NT2/D1 (cell line): ENCODE data around the gene ZNF341.

Experiments used
- DNase-seq: peaks from one replicate; pipeline ENCODE4 v3.0.0-alpha.2; 2011; ENCODE audit warnings: low read depth, low spot score
- H3K27me3 ChIP-seq: 2 replicates; pipeline ENCODE4 v1.6.0; 2011; ENCODE audit warnings: mild to moderate bottlenecking; ENCODE audit not compliant: insufficient read length, insufficient read depth
- H3K36me3 ChIP-seq: 2 replicates; pipeline ENCODE4 v1.6.1; 2011; ENCODE audit warnings: mild to moderate bottlenecking, low read length, mixed read lengths; ENCODE audit not compliant: insufficient read depth, insufficient read length
- H3K4me1 ChIP-seq: 2 replicates; pipeline ENCODE4 v1.5.1; 2011; ENCODE audit not compliant: insufficient read depth, insufficient read length
- H3K4me3 ChIP-seq: 2 replicates; pipeline ENCODE4 v1.5.1; 2011; ENCODE audit warnings: low read depth; ENCODE audit not compliant: insufficient read length
- H3K9ac ChIP-seq: 2 replicates; pipeline ENCODE4 v1.6.0; 2011; ENCODE audit warnings: low read depth; ENCODE audit not compliant: insufficient read length
- H3K9me3 ChIP-seq: 2 replicates; pipeline ENCODE4 v1.5.1; 2011; ENCODE audit warnings: mild to moderate bottlenecking, low read length; ENCODE audit not compliant: insufficient read depth
- SUZ12 ChIP-seq: IDR thresholded peaks from 2 replicates; pipeline ENCODE4 v1.6.1; 2011; ENCODE audit not compliant: insufficient read length, insufficient read depth; ENCODE audit errors: extremely low read depth
- YY1 ChIP-seq: IDR thresholded peaks from 2 replicates; pipeline ENCODE4 v1.6.1; 2011; ENCODE audit not compliant: insufficient read length, insufficient read depth
- ZNF274 ChIP-seq: IDR thresholded peaks from 2 replicates; pipeline ENCODE4 v1.6.1; 2011; ENCODE audit warnings: mild to moderate bottlenecking, low read depth, low read length

The ZNF341 gene

DNA sequence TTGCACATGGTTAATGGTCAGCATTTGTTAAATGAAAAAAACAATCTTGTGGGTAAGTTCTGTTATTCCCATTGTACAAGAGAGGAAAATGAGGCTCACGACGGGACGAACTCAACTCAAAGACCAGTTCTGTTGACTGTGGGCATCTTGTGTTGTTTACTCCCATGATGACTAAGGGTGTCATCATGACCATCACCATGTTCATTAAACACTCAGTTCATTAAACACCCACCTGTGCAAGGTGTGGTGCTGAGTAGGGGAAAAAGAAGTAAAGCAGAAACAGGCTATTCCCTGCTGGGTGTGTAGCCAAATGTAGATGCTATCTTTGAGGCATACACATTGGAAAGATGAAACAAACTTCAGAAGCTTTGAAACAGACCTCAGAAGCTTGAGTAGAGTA is 83.9 kb downstream of the ZNF341 start:
- DNase-seq: no peak
- Histone ChIP-seq H3K4me1 (no peaks in the 10 kb centered on the region), H3K27me3 (no peaks in the 10 kb centered on the region), H3K4me3 (no peak overlapping the region), H3K9ac (no peak overlapping the region), H3K36me3 (peaks cover 35% of the 10 kb centered on the region), H3K9me3 (no peaks in the 10 kb centered on the region)
- TF ChIP-seq SUZ12 (no peak), YY1 (no peak), ZNF274 (no peak)

DNA sequence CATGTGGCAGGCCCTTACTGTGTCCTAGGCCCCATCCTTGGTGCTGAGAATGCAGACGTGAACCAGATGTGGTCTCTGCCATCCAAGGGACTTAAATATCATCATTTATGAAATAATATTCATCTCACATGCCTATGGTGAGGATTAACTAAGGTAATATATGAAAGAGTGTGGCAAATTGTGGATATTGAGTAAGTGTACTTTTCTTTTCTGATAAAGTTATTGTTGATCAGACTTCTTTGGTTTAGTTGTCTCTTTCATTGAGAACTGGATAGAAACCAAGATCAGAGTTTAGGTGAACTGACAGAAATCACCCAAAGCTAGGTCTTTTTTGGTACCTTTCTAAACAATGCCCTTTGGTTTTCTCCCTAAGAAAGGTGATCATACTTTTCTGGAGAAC is 84.4 kb downstream of the ZNF341 start:
- Histone ChIP-seq H3K27me3 (no peaks in the 10 kb centered on the region), H3K9ac (no peak overlapping the region), H3K4me3 (no peak overlapping the region), H3K9me3 (no peaks in the 10 kb centered on the region), H3K4me1 (no peaks in the 10 kb centered on the region), H3K36me3 (peaks cover 35% of the 10 kb centered on the region)
- DNase-seq: no peak
- TF ChIP-seq YY1 (no peak), SUZ12 (no peak), ZNF274 (no peak)

DNA sequence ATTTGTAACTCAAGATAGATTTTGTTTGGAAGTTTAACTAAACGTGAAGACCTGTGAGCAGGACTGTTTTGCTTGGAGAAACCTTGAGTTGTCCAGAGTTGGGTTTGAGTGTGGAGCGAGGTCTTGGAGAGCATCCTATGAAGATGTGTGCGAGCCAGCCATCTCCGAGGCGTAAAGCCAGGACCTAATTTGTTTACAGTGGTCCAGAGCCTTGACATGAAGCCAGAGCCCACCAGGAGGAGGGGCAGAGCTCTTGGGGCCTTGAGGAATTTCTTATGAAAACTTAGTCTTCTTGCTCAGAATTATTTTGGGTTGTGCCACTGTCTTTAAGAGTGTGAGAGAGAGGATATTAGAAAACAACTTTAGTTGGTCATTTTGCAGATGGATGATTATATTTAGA is 85.6 kb downstream of the ZNF341 start:
- Histone ChIP-seq H3K9me3 (no peaks in the 10 kb centered on the region), H3K36me3 (peaks cover 35% of the 10 kb centered on the region), H3K27me3 (no peaks in the 10 kb centered on the region), H3K4me3 (no peak overlapping the region), H3K9ac (no peak overlapping the region), H3K4me1 (no peaks in the 10 kb centered on the region)
- TF ChIP-seq ZNF274 (no peak), SUZ12 (no peak), YY1 (no peak)
- no peak for DNase-seq

DNA sequence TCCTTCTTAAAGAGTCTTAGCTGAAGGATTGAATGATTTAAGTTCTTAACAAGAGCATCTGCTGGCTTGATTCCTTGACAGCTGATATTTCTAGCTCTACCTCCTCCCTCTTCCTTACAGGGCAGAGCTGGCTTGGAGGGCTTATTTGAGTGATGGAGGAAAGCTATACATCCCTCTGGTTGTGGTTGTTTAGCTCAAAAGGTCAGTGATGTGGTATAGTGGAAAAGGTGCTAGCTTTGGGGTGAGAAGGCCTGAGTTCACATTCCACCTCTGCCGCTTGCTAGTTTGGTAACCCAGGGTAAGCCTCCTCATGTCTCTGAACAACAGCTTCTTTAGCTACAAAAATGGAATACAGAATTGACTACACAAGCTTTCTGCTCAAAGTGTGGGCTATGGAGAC is 87.7 kb downstream of the ZNF341 start:
- no peak overlapping the region for H3K9ac ChIP-seq
- no peak overlapping the region for H3K4me3 ChIP-seq
- no peak for DNase-seq
- TF ChIP-seq SUZ12: no peak
- no peak for TF ChIP-seq YY1
- TF ChIP-seq ZNF274: no peak
- H3K27me3 ChIP-seq: no peaks in the 10 kb centered on the region
- no peaks in the 10 kb centered on the region for H3K9me3 ChIP-seq
- peaks cover 2% of the 10 kb centered on the region for H3K4me1 ChIP-seq
- H3K36me3 ChIP-seq: peaks cover 35% of the 10 kb centered on the region

DNA sequence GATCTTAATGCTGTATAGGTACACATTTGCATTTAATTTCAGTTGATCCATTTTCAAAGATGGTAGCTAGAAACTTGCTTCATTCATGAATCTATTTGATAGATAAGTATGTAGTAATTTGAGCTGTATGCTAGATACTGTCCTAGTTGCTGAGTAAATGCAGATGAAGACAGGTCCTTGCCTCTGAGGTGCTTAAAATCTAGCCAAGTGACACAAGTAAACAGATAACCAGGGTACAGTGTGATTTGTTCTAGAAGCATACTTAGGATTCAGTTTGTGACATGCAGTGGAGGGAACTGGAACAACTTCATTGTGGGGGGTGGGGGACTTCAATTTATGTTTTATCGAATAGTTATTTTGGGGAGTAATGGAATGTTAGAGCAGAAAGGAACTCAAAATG is 88.6 kb downstream of the ZNF341 start:
- H3K4me3 ChIP-seq: no peak overlapping the region
- no peaks in the 10 kb centered on the region for H3K9me3 ChIP-seq
- TF ChIP-seq SUZ12 (no peak), ZNF274 (no peak), YY1 (no peak)
- peaks cover 2% of the 10 kb centered on the region for H3K4me1 ChIP-seq
- H3K27me3 ChIP-seq: no peaks in the 10 kb centered on the region
- H3K36me3 ChIP-seq: peaks cover 26% of the 10 kb centered on the region
- DNase-seq: no peak
- H3K9ac ChIP-seq: no peak overlapping the region

DNA sequence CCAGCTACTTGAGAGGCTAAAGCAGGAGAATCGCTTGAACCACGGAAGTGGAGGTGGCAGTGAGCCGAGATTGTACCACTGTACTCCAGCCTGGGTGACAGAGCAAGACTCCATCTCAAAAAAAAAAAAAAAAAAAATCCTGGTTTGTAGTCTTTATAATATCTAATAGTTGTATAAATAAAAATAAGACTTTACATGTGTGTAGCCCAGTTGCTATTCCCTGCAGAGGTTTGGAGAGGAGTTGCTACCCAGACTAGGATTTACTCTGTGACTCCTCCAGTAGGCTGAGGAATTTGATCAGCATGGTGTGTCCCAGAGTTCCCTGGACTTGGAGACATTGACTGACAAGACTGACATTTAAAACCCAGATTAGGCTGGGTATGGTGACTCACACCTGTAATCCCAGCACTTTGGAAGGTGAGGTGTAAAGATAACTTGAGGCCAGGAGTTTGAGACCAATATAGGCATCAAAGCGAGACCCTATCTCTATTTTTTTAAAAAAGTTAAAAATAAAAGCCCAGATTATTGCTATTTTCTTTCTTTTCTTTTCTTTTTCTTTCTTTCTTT is 89.6 kb downstream of the ZNF341 start:
- Histone ChIP-seq H3K9me3 (no peaks in the 10 kb centered on the region), H3K9ac (no peak overlapping the region), H3K4me3 (no peak overlapping the region), H3K27me3 (no peaks in the 10 kb centered on the region), H3K4me1 (peaks cover 2% of the 10 kb centered on the region), H3K36me3 (peaks cover 18% of the 10 kb centered on the region)
- no peak for DNase-seq
- TF ChIP-seq SUZ12: no peak
- no peak for TF ChIP-seq ZNF274
- no peak for TF ChIP-seq YY1

DNA sequence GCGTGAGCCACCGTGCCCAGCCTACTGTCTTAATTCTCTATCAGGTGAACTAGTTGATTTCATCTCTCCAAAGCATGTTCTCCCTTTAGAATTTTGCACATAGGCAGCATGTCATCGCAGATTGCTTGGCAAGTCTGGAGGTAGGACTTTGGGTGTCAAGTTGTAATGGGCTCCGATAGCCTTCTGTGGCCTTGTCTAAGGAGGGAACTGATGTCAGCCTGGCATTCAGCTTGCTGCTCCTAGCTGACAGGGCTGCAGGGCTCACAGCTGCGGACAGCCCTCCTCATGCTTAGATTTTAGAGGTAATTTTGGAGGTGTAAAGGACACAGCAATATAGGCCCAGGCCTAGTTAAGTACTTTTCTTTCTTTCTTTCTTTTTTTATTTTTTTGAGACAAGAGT is 90.6 kb downstream of the ZNF341 start:
- H3K9me3 ChIP-seq: no peaks in the 10 kb centered on the region

More for the DNA sequence above, 90.6 kb downstream of the ZNF341 start:
- Histone ChIP-seq H3K4me1 (peaks cover 2% of the 10 kb centered on the region), H3K36me3 (peaks cover 14% of the 10 kb centered on the region), H3K27me3 (no peaks in the 10 kb centered on the region), H3K9ac (no peak overlapping the region), H3K4me3 (no peak overlapping the region)
- DNase-seq: no peak
- no peak for TF ChIP-seq YY1
- no peak for TF ChIP-seq ZNF274
- TF ChIP-seq SUZ12: no peak
